C4-2B (cell line): Measurements from ENCODE around the gene CA10.

Source experiments
- H3K27ac ChIP-seq: fragments of 450-650 bp; 2 replicates; pipeline ENCODE4 v1.5.1; 2017
- CTCF ChIP-seq: fragments of 450-650 bp; conservative IDR thresholded peaks from 2 replicates; pipeline ENCODE4 v1.5.1; 2017; ENCODE audit warnings: mild to moderate bottlenecking
- ZFX ChIP-seq: fragments of 450-650 bp; IDR thresholded peaks from 2 replicates; pipeline ENCODE4 v1.6.1; 2017

The CA10 gene

GRCh38 chr17:52027620-52028295, 130.8 kb downstream of the CA10 start:
- TF ChIP-seq ZFX (no peak), CTCF (no peak)
- no peak overlapping the region for H3K27ac ChIP-seq

GRCh38 chr17:52027081-52027480, 131.4 kb downstream of the CA10 start:
- no peak for TF ChIP-seq CTCF
- no peak for TF ChIP-seq ZFX
- no peak overlapping the region for H3K27ac ChIP-seq

- H3K27ac ChIP-seq, result no peak overlapping the region
- no peak for TF ChIP-seq CTCF
- TF ChIP-seq ZFX, result no peak
Measured at GRCh38 chr17:52026075-52026474, 132.4 kb downstream of the CA10 start.

- TF ChIP-seq CTCF, result no peak
- no peak for TF ChIP-seq ZFX
Measured at GRCh38 chr17:52025236-52025635, 133.3 kb downstream of the CA10 start.

GRCh38 chr17:52024300-52024870, 134.1 kb downstream of the CA10 start:
- H3K27ac ChIP-seq, result no peak overlapping the region
- TF ChIP-seq CTCF (no peak), ZFX (no peak)

More at GRCh38 chr17:52025236-52025635, 133.3 kb downstream of the CA10 start:
- no peak overlapping the region for H3K27ac ChIP-seq

GRCh38 chr17:52011064-52011463, 147.4 kb downstream of the CA10 start:
- no peak overlapping the region for H3K27ac ChIP-seq
- no peak for TF ChIP-seq CTCF
- no peak for TF ChIP-seq ZFX

GRCh38 chr17:51999654-52000053, 158.9 kb downstream of the CA10 start:
- H3K27ac ChIP-seq, result no peak overlapping the region
- TF ChIP-seq ZFX (no peak), CTCF (no peak)
